Caco-2 (cell line): ENCODE results near the gene LRP1-AS. TPM values are rescaled to one million over a fixed set of nuclear protein-coding genes. Genes with fewer than 3 reads are reported as not detected.
A peak's percentile ranks its signal among the peaks of the same experiment; 100 is the strongest.

Experiments used
- BruUV-seq: library from RNA; stranded (reverse); fragments of 400-500 nt; replicated peaks from 2 replicates; lab custom pipeline; 2021; lab: Mats Ljungman, UMichigan
- CTCF ChIA-PET: fragments of 300-600 bp; sonication (Branson Sonifier 250); formaldehyde crosslinking; loops from one replicate; lab custom pipeline; 2022; ENCODE audit warnings: antibody characterized with exemption; lab: Charles Lee
- POLR2A ChIA-PET: fragments of 300-600 bp; sonication (Branson Sonifier 250); formaldehyde crosslinking; loops from one replicate; lab custom pipeline; 2022; ENCODE audit warnings: antibody characterized with exemption; lab: Charles Lee
- DNase-seq, 2 experiments: peaks; one replicate each; pipeline versions ENCODE4 v3.0.0 to v3.0.0-alpha.2; 2020 to 2022
- H3K27me3 ChIP-seq: replicated peaks from 2 replicates; pipeline ENCODE4 v1.6.0; 2011; ENCODE audit warnings: low read length; ENCODE audit not compliant: control insufficient read depth, insufficient read depth
- H3K36me3 ChIP-seq: 2 replicates; pipeline ENCODE4 v1.5.1; 2011; ENCODE audit warnings: low read length; ENCODE audit not compliant: control insufficient read depth, insufficient read depth
- H3K4me1 ChIP-seq: fragments of 250-450 bp; sonication (Bioruptor Pico); 2 replicates; pipeline ENCODE4 v1.5.1; 2020; ENCODE audit warnings: mild to moderate bottlenecking
- H3K4me3 ChIP-seq: 2 replicates; pipeline ENCODE4 v1.5.1; 2011; ENCODE audit warnings: low read depth, mild to moderate bottlenecking, control low read depth, low read length
- H3K9me3 ChIP-seq: fragments of 250-450 bp; sonication (Bioruptor Pico); 2 replicates; pipeline ENCODE4 v1.5.1; 2020; ENCODE audit warnings: mild to moderate bottlenecking, moderate library complexity
- H3K27ac Mint-ChIP-seq: one replicate; pipeline ENCODE4 v1.8.0; 2022; ENCODE audit warnings: mixed read lengths; ENCODE audit not compliant: unreplicated experiment
- H3K27me3 Mint-ChIP-seq: one replicate; pipeline ENCODE4 v1.8.0; 2022; ENCODE audit warnings: mixed read lengths; ENCODE audit not compliant: insufficient read depth, unreplicated experiment
- H3K36me3 Mint-ChIP-seq: one replicate; pipeline ENCODE4 v1.8.0; 2022; ENCODE audit warnings: mild to moderate bottlenecking, mixed read lengths; ENCODE audit not compliant: insufficient read depth, unreplicated experiment
- H3K4me1 Mint-ChIP-seq: one replicate; pipeline ENCODE4 v1.8.0; 2022; ENCODE audit warnings: low read depth, mixed read lengths; ENCODE audit not compliant: unreplicated experiment
- H3K4me3 Mint-ChIP-seq: one replicate; pipeline ENCODE4 v1.8.0; 2022; ENCODE audit warnings: mild to moderate bottlenecking, moderate library complexity, mixed read lengths; ENCODE audit not compliant: unreplicated experiment
- H3K9me3 Mint-ChIP-seq: one replicate; pipeline ENCODE4 v1.8.0; 2022; ENCODE audit warnings: mixed read lengths; ENCODE audit not compliant: unreplicated experiment
- CTCF ChIP-seq, 2 experiments: fragments of 200-600 bp in 1 of 2; IDR thresholded peaks; 1 replicate in 1 of 2; 2 replicates in 1 of 2; pipeline versions ENCODE4 v1.5.1 to v1.8.0; 2011 to 2022; ENCODE audit warnings: antibody characterized with exemption in 1 of 2, control low read depth in 1 of 2, inconsistent platforms in 1 of 2, low read depth in 1 of 2, low read length in 1 of 2, mild to moderate bottlenecking in 1 of 2, moderate library complexity in 1 of 2; ENCODE audit not compliant: insufficient read depth in 1 of 2, severe bottlenecking in 1 of 2, unreplicated experiment in 1 of 2
- intact Hi-C: fragments of 100-400 bp; cut with micrococcal nuclease; formaldehyde crosslinking; loops from one replicate; pipeline ENCODE4 v1.10.0; 2022; ENCODE audit not compliant: unreplicated experiment
- total RNA-seq: library from RNA; stranded (reverse); gene quantifications from 2 replicates; pipeline ENCODE4 v1.2.3, GENCODE V29; 2022

LRP1-AS gene
- total RNA-seq, 1 experiment from 2014 or later = not detected

- no TSS peak for BruUV-seq
- intact Hi-C loops = loop anchor here (1.0 to 2.0 kb wide), 2 partner anchors 60 to 115 kb away; no protein-coding TSS in a partner anchor
- POLR2A ChIA-PET = no interaction called here
- Mint-ChIP-seq H3K27me3 (no peaks in the 10 kb centered on the region), H3K27ac (no peak overlapping the region), H3K4me1 (peaks cover 17% of the 10 kb centered on the region), H3K36me3 (peaks cover 71% of the 10 kb centered on the region), H3K9me3 (no peaks in the 10 kb centered on the region), H3K4me3 (no peak overlapping the region)
- H3K4me3 ChIP-seq = no peak overlapping the region
- DNase-seq = no peak
- TF ChIP-seq CTCF (IDR thresholded peaks at IDR 0.05; ENCODE audit: insufficient read depth in 1 of 2, low read depth in 1 of 2, low read length in 1 of 2, severe bottlenecking in 1 of 2, unreplicated experiment in 1 of 2) = no peak
- no peaks in the 10 kb centered on the region for H3K9me3 ChIP-seq
- no peaks in the 10 kb centered on the region for H3K27me3 ChIP-seq
- CTCF ChIA-PET = interaction anchor here (1.4 to 2.3 kb wide), 2 partner anchors 57 to 115 kb away, joined by 10 to 49 read pairs; partner anchors contain the start of gene LRP1
- no peaks in the 10 kb centered on the region for H3K4me1 ChIP-seq
- H3K36me3 ChIP-seq = peaks cover 4% of the 10 kb centered on the region
Observed at GRCh38 chr12:57183939-57184725, 36.7 kb upstream of the LRP1-AS start.

- Mint-ChIP-seq H3K27ac (no peak overlapping the region), H3K36me3 (peaks cover 72% of the 10 kb centered on the region), H3K27me3 (no peaks in the 10 kb centered on the region), H3K4me3 (no peak overlapping the region), H3K9me3 (no peaks in the 10 kb centered on the region), H3K4me1 (peaks cover 17% of the 10 kb centered on the region)
- POLR2A ChIA-PET = interaction anchor here (0.7 kb wide), 1 partner anchor 30 kb away, joined by 3 read pairs; no protein-coding TSS in a partner anchor
- DNase-seq = peak; percentile 79 to 86
- no peaks in the 10 kb centered on the region for H3K9me3 ChIP-seq
- no peaks in the 10 kb centered on the region for H3K27me3 ChIP-seq
- peaks cover 4% of the 10 kb centered on the region for H3K36me3 ChIP-seq
- no peak overlapping the region for H3K4me3 ChIP-seq
- no peaks in the 10 kb centered on the region for H3K4me1 ChIP-seq
- BruUV-seq = no TSS peak
- TF ChIP-seq CTCF (IDR thresholded peaks at IDR 0.05; ENCODE audit: insufficient read depth in 1 of 2, low read depth in 1 of 2, low read length in 1 of 2, severe bottlenecking in 1 of 2, unreplicated experiment in 1 of 2) = peak; percentile 74 to 90
- CTCF ChIA-PET = interaction anchor here (0.6 to 2.3 kb wide), 10 partner anchors 10 to 662 kb away, joined by 3 to 49 read pairs (median 6); partner anchors contain the start of genes LRP1, LRP1-AS, NEMP1 and STAT6
- intact Hi-C loops = loop anchor here (1.0 to 2.0 kb wide), 2 partner anchors 59 to 114 kb away; no protein-coding TSS in a partner anchor
Observed at GRCh38 chr12:57182918-57183575, 35.6 kb upstream of the LRP1-AS start.

- no TSS peak for BruUV-seq
- no peak for DNase-seq
- H3K9me3 Mint-ChIP-seq = no peaks in the 10 kb centered on the region
- peaks cover 73% of the 10 kb centered on the region for H3K36me3 Mint-ChIP-seq
- Histone ChIP-seq H3K27me3 (no peaks in the 10 kb centered on the region), H3K9me3 (no peaks in the 10 kb centered on the region), H3K4me3 (no peak overlapping the region), H3K4me1 (no peaks in the 10 kb centered on the region), H3K36me3 (peaks cover 4% of the 10 kb centered on the region)
- intact Hi-C loops = loop anchor here (2.0 kb wide), 1 partner anchor 113 kb away; no protein-coding TSS in a partner anchor
- TF ChIP-seq CTCF (IDR thresholded peaks at IDR 0.05; ENCODE audit: insufficient read depth in 1 of 2, low read depth in 1 of 2, low read length in 1 of 2, severe bottlenecking in 1 of 2, unreplicated experiment in 1 of 2) = no peak
- no peaks in the 10 kb centered on the region for H3K27me3 Mint-ChIP-seq
- ChIA-PET POLR2A (interaction anchor here (0.7 kb wide), 1 partner anchor 27 kb away, joined by 7 read pairs; no protein-coding TSS in a partner anchor), CTCF (interaction anchor here (0.7 to 2.3 kb wide), 7 partner anchors 13 to 103 kb away, joined by 3 to 49 read pairs (median 7); partner anchors contain the start of genes LRP1, NEMP1 and STAT6)
- H3K4me1 Mint-ChIP-seq = peaks cover 17% of the 10 kb centered on the region
- H3K27ac Mint-ChIP-seq = peak overlapping the region; percentile 8
- H3K4me3 Mint-ChIP-seq = no peak overlapping the region
Observed at GRCh38 chr12:57181561-57182155, 34.2 kb upstream of the LRP1-AS start.
